ENCODE results near the gene RARB. TPM values are rescaled to one million over a fixed set of nuclear protein-coding genes. Genes with fewer than 3 reads are reported as not detected.

The RARB gene
- total and polyA plus RNA-seq, 2 donors (not counting 3 experiments of a cell fraction or from before 2014, with no cell fraction given), result 15.3 to 23.4 TPM

GRCh38 chr3:25423780-25424588 lies 4.1 kb upstream of the RARB start:
- Histone ChIP-seq H4K20me1 (replicated peaks; ENCODE audit: control insufficient read depth, extremely low read depth, insufficient read depth, low read length) (no peaks in the 10 kb centered on the region), H3K9me3 (replicated peaks; ENCODE audit: control insufficient read depth, insufficient read depth, low read length) (no peaks in the 10 kb centered on the region), H3K4me1 (ENCODE audit: control insufficient read depth, extremely low read depth, insufficient read depth, low read length) (peaks cover 8% of the 10 kb centered on the region), H3K4me3 (replicated peaks in 1 of 3; ENCODE audit: insufficient read depth in 1 of 3, low read depth in 1 of 3, low read length in 3 of 3) (no peak overlapping the region), H3K36me3 (ENCODE audit: control insufficient read depth in 2 of 2, extremely low read depth in 1 of 2, insufficient read depth in 2 of 2, low read length in 2 of 2) (no peaks in the 10 kb centered on the region), H3K27ac (ENCODE audit: insufficient read depth, low read depth, low read length) (no peak overlapping the region), H3K9ac (replicated peaks; ENCODE audit: extremely low read depth, insufficient read depth, low read length) (no peak overlapping the region), H3K9me1 (replicated peaks; ENCODE audit: control insufficient read depth, extremely low read depth, insufficient read depth, low read length) (no peaks in the 10 kb centered on the region), H3K27me3 (ENCODE audit: control insufficient read depth in 2 of 2, insufficient read depth in 2 of 2, low read length in 2 of 2) (peaks cover 0 to 2% of the 10 kb centered on the region in 2 experiments), H3K79me2 (ENCODE audit: control insufficient read depth, insufficient read depth, low read length) (peaks cover 8% of the 10 kb centered on the region), H2AFZ (ENCODE audit: low read depth, low read length) (no peak overlapping the region), H3K4me2 (ENCODE audit: insufficient read depth, low read length) (no peak overlapping the region)
- TF ChIP-seq, protein P1, sequence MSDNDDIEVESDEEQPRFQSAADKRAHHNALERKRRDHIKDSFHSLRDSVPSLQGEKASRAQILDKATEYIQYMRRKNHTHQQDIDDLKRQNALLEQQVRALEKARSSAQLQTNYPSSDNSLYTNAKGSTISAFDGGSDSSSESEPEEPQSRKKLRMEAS (IDR thresholded peaks at IDR 0.05; ENCODE audit: insufficient read depth, insufficient read length), result no peak
- no peak for TF ChIP-seq FOS (IDR thresholded peaks at IDR 0.05; ENCODE audit: borderline replicate concordance, insufficient read depth, low read length)
- TF ChIP-seq POLR2AphosphoS5 (IDR thresholded peaks at IDR 0.05; ENCODE audit: insufficient read depth, low read depth, low read length), result no peak
- TF ChIP-seq POLR2A (IDR thresholded peaks at IDR 0.05; ENCODE audit: low read depth, low read length), result no peak
- no peak for TF ChIP-seq GATA2 (IDR thresholded peaks at IDR 0.05; ENCODE audit: insufficient read depth, insufficient read length, low read depth, low read length)
- no peak for TF ChIP-seq EZH2 (IDR thresholded peaks at IDR 0.05; ENCODE audit: borderline replicate concordance, low read depth, low read length, severe bottlenecking)
- TF ChIP-seq MYC (IDR thresholded peaks at IDR 0.05; ENCODE audit: low read depth, low read length), result no peak
- TF ChIP-seq JUN (IDR thresholded peaks at IDR 0.05; ENCODE audit: borderline replicate concordance, insufficient read depth, insufficient read length, low read depth), result no peak
- TF ChIP-seq, protein P2, sequence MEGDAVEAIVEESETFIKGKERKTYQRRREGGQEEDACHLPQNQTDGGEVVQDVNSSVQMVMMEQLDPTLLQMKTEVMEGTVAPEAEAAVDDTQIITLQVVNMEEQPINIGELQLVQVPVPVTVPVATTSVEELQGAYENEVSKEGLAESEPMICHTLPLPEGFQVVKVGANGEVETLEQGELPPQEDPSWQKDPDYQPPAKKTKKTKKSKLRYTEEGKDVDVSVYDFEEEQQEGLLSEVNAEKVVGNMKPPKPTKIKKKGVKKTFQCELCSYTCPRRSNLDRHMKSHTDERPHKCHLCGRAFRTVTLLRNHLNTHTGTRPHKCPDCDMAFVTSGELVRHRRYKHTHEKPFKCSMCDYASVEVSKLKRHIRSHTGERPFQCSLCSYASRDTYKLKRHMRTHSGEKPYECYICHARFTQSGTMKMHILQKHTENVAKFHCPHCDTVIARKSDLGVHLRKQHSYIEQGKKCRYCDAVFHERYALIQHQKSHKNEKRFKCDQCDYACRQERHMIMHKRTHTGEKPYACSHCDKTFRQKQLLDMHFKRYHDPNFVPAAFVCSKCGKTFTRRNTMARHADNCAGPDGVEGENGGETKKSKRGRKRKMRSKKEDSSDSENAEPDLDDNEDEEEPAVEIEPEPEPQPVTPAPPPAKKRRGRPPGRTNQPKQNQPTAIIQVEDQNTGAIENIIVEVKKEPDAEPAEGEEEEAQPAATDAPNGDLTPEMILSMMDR (IDR thresholded peaks at IDR 0.05; ENCODE audit: extremely low read depth in 1 of 2, insufficient read depth in 1 of 2, low read depth in 1 of 2, low read length in 2 of 2), result no peak
- BruUV-seq (replicated peaks), result no TSS peak
- ChIA-PET CTCF (interaction anchor here (1.0 to 2.0 kb wide), 3 partner anchors 37 to 170 kb away, joined by 3 to 8 read pairs (median 3); no protein-coding TSS in a partner anchor), POLR2A (no interaction called here)
- DNase-seq (ENCODE audit: low read depth, low spot score), result no peak
- dilution Hi-C loops (cut with MboI; ENCODE audit: extremely low pct_ligation_motif_present, low sequenced_read_pairs) (no loop called here), intact Hi-C loops (cut with micrococcal nuclease) (no loop called here)
- no peak for FAIRE-seq
